Spleen (tissue), 7 donors: ENCODE measurements around the gene TCF7L1.

ENCODE experiments used
- CTCF ChIP-seq, 11 experiments: fragments of 200-600 bp in 7 of 11; fragments of 450-650 bp in 4 of 11; sonication (generic) in 4 of 11; IDR thresholded peaks in 8 of 11; conservative IDR thresholded peaks in 3 of 11; 1 replicate in 7 of 11; 2 replicates in 4 of 11; pipeline versions ENCODE4 v1.4.0 to v1.8.0; 2016 to 2021; ENCODE audit warnings: antibody characterized with exemption in 11 of 11, inconsistent platforms in 4 of 11, mild to moderate bottlenecking in 1 of 11
- POLR2A ChIP-seq, 3 donors: fragments of 450-650 bp; IDR thresholded peaks; one replicate each; pipeline ENCODE4 v1.5.1; 2017; ENCODE audit warnings: antibody characterized with exemption in 3 of 3, mild to moderate bottlenecking in 1 of 3
- POLR2AphosphoS5 ChIP-seq, 3 donors: sonication (generic); formaldehyde crosslinking; IDR thresholded peaks; one replicate each; pipeline ENCODE4 v1.5.1; 2017; ENCODE audit warnings: antibody characterized with exemption in 3 of 3
- donor health status: DM: no; HTN: no; CAD: no; lungs with moderate emphysema.
- donor health status: DM: no; HTN: no; CAD: no.
- donor health status: DM: no; HTN: no; CAD: no.

GRCh38 chr2:85166021-85166420 lies 32.8 kb downstream of the TCF7L1 start:
- TF ChIP-seq POLR2A (IDR thresholded peaks at IDR 0.05), result no peak
- TF ChIP-seq CTCF (IDR thresholded peaks at IDR 0.05 in 8 of 11, conservative IDR thresholded peaks at IDR 0.05 in 3 of 11), result no peak
- no peak for TF ChIP-seq POLR2AphosphoS5 (IDR thresholded peaks at IDR 0.05)
